HG03565 (cell line): ENCODE measurements around the gene CISH.

Experiments
- ATAC-seq: cut with Tn5 transposase; IDR thresholded peaks from one replicate; pipeline ENCODE4 v1.9.1; 2021; ENCODE audit warnings: mild to moderate bottlenecking, moderate library complexity; ENCODE audit not compliant: unreplicated experiment

CISH gene

DNA sequence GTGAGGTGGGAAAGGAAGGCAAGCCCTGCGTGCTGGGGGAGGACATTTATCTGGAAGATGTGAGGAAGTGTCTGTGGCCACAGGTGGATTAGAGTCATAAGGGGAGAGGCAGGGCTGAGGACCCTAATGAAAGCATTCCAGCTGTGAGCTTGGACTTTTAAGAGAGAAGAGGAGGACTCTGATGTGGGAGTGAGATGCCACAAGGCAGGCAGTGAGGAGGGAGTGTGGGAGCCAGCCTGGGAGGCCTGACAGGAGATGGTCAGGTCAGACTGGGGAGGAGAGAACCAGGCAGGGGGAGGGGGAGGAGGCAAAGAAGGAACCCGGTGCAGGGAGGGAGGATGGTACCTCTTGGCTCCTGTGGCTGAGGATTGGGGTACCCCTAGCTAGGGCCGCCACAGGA, 26.4 kb upstream of the CISH start:
- ATAC-seq, result no peak

- no peak for ATAC-seq
Measured at GRCh38 chr3:50637011-50637410, 25.4 kb upstream of the CISH start.

- ATAC-seq, result no peak
Measured at GRCh38 chr3:50635066-50635465, 23.5 kb upstream of the CISH start.

GRCh38 chr3:50633230-50633790, 21.7 kb upstream of the CISH start:
- no peak for ATAC-seq

- no peak for ATAC-seq
Measured at GRCh38 chr3:50632450-50632849, 20.9 kb upstream of the CISH start.

DNA sequence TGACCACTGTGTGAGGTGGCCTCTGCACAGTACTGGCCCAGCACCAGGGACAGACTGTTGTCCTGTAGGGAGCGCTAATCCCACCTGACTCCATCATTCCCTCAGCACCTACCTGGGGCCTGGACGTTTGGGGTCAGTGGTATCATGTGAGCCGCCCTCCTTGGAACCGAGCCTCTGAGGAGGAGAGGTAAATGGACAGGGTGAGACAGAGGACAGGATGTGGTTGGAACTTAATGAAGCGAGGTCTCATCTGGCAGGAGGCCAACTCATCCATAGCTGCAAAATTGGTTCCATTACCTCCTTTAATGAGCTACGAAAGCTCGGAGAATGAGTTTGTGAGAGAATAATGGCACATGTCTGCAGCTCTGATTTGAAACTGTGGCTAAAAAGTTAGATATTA, 19.3 kb upstream of the CISH start:
- ATAC-seq, result no peak

- ATAC-seq, result no peak
Measured at GRCh38 chr3:50630394-50630793, 18.8 kb upstream of the CISH start.

DNA sequence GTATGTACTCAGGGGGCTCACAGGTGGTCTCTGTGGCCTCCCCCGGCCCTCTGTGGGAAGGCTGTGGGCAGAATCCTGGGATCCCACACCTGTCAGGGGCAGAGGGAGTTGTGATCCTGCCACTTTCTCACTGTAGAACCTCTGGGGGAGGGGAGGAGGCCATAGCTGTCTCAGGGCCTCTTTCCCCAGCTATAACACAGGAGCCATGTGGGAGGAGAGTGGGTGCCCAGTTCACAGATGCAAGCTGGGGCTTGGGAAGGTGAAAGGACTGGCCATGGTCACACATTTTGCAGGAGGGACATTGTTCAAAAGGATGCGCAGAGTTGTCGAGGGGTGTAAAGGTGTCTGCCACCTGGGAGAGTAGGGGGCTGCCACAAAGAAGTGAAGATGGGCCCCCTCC, 17.0 kb upstream of the CISH start:
- no peak for ATAC-seq

DNA sequence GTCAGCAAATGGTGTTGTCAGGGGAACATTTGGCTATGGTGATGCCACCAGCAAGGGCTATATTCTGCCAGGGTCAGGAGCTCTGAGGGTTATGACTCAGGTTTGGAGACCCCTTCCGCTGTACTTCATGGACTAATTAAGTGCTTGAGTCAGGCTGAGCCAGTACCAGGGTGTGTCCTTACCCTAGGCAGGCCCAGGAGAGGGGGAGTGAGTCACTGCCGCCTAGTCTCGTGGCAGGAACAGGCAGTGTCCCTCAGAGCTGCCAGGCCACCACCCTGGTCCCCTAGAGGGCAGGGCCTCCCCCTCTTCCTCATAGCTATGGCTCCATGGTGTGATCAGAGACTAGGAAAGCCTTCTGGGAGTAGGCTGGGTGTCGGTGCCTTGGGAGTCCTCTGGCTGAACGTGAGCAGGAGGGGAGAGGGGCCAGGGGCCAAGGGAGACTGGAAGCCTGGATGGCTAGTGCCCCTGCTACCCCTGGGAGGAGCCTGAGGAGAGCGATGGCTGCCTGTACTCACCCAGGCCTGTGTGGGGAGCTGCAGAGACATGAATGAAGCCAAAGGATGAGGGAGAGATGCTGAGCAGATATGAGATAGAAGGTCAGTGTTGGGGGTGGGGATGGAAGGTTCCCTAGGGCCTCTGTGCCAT, 16.0 kb upstream of the CISH start:
- ATAC-seq, result no peak

GRCh38 chr3:50626401-50626800, 14.8 kb upstream of the CISH start:
- ATAC-seq, result no peak

DNA sequence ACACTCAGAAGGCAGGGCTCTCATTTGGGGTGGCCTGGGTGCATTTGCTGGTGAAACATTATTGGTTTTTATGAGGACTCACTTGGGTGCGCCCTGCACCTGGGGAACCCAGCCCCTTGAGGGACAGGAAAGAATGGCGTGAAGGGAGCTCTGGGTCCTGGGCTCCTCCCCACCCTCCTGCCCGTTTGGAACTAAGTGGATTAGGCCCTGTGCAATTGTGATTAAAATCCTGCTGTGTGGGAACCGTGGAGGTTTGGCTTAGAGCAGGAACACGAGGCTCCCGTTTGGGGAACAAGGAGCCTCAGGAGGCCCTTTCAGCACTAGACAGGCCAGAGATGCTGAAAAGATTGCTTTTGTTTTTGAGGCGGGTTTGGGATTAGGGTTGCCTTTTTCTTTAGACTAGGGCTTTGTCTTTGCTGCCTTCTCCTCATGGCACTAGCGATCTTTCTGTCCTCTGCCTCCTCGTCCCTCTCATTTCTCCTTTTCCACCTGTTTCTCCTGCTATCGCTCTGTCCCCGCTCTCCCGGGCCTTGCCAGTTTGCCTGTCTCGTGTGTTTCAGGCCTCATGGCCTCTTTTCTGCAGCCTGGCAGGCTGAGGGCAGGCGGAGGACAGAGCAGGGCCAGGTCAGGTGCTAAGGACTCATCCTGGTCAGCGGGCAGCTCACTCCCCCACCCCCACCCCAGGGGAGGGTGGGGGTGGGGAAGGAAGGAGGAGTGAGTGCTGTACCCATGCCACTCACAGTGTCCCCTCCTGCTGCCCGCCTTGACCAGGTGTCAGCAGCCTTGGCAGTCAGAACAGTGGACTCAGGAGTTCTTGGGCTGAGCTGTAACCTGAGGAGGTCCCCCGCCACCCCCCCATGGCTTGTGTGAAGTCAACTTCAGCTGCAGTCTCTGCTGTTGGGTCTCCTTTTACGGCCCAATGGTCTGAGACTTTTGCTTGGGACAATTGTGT, 13.9 kb upstream of the CISH start:
- ATAC-seq, result no peak

GRCh38 chr3:50624634-50625033, 13.1 kb upstream of the CISH start:
- no peak for ATAC-seq

- no peak for ATAC-seq
Measured at GRCh38 chr3:50623840-50624474, 12.4 kb upstream of the CISH start.

GRCh38 chr3:50622881-50623280, 11.3 kb upstream of the CISH start:
- ATAC-seq, result no peak

DNA sequence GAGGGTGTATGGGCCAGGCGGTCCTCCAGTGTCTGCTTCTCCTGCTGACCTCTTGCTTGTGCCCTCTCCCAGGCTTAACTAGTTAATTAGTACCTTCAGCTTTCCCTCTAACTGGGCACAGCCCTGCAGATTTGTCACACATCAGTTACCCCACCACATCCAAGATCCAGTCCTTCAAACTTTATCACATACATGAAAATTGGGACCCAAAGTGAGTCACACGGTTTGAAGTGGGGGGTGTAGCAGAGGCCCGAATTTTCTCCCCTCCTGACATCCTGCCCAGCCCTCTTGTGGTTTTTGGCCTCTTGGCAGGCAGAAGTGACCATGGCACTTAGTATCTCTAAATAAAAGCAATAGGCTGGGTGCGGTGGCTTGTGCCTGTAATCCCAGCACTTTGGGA, 9.2 kb upstream of the CISH start:
- ATAC-seq, result no peak

DNA sequence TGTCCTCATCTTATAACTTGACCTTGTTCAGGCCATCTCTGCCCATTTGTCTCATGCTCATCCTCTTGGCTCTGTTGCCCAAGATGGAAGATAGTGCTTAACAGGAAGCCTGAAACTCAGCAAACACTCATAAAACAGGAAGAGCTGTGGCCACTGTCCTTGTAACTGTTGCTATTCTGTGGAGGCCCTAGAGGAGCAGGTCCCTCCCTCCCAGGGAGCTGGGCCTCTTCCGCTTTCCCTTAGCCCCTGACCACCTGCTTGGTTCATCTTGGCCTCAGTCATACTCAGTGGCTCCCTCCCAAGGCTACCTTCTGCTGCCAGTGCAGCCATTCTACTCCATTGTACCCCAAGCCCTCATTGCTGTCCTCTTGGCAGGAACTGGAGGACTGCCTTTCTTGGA, 8.8 kb upstream of the CISH start:
- ATAC-seq, result no peak

DNA sequence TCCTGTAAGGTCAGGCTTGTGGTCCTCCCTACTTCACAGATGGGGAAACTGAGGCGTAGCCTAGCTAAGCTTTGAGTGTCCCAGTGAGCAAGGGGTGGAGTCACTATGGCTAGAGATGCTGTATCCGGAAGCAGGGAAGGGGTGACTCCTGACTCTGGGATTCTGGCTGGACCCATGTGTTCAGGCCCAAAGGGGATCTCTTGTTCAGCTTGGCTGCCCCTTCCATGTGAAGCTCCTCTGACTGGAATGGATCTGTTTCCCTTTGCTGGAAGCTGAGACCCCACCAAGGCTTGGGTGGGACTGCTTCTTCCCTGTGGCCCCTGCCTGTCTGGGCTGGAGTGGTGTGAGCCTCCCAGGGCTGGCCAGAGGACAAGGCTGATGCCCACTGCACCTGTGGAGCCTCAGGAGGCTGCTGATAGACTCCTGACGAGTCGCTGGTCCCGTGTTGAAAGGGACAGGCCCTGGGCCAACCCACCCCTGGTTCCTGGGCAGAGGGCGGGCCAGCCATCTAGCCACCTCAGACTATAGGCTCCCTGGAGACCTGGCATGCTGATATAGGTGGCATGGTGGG, 6.4 kb upstream of the CISH start:
- ATAC-seq, result no peak

GRCh38 chr3:50617096-50617791, 5.7 kb upstream of the CISH start, which contains the start of gene MAPKAPK3:
MAPKAPK3 (plus strand) TSS chr3:50617151; CDS start chr3:50617566, 415 bp downstream.
- ATAC-seq, result peak; percentile 10

DNA sequence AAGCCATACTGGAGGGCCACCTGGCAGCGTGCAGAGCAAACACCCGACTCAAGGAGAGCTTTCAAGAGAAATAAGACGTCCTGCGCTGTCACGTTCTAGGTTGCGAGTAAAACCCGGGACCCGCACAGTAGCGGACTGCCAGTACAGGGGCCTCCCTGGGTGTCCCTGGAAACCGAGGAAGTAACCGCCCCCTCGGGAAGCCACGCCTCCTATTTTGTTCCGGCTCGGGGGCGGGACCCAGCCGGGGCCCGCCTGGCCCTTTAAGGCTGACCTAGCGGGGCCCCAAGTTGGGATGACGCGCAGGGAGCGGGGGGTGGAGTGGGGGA, 5.2 kb upstream of the CISH start:
- peak; percentile 65 for ATAC-seq

- peak; percentile 31 for ATAC-seq
Measured at GRCh38 chr3:50616003-50616769, 4.6 kb upstream of the CISH start.
